Psoas muscle (tissue), 8 donors: ENCODE results near the gene CDC42SE1. TPM values are rescaled to one million over a fixed set of nuclear protein-coding genes. Genes with fewer than 3 reads are reported as not detected.
"Not testable (repeated sequence)": the region's sequence is repeated elsewhere in the genome, so short reads cannot be mapped to it uniquely, and the experiment has no call there.

ENCODE experiments used
- ATAC-seq, 4 donors: fragments of 200-7000 bp; cut with Tn5 transposase; one replicate each; pipeline ENCODE4 v1.9.1; 2020; ENCODE audit warnings: moderate library complexity in 3 of 4, mild to moderate bottlenecking in 2 of 4
- DNase-seq, 2 donors: peaks; one replicate each; pipeline ENCODE4 v3.0.0-alpha.2; 2020
- H3K27ac ChIP-seq: fragments of 200-600 bp; one replicate; pipeline ENCODE4 v1.8.0; 2022
- H3K27me3 ChIP-seq, 3 donors: fragments of 200-600 bp in 1 of 3; one replicate each; pipeline versions ENCODE4 v1.6.1 to v1.8.0; 2013 to 2022; ENCODE audit warnings: low read length in 2 of 3, mild to moderate bottlenecking in 2 of 3, moderate library complexity in 1 of 3; ENCODE audit not compliant: insufficient read depth in 3 of 3
- H3K36me3 ChIP-seq, 2 donors: fragments of 200-600 bp in 1 of 2; one replicate each; pipeline versions ENCODE4 v1.6.1 to v1.8.0; 2013 to 2022; ENCODE audit warnings: low read depth in 1 of 2, mild to moderate bottlenecking in 1 of 2, moderate library complexity in 1 of 2; ENCODE audit not compliant: insufficient read depth in 1 of 2
- H3K4me1 ChIP-seq: fragments of 200-600 bp; one replicate; pipeline ENCODE4 v1.8.0; 2022
- H3K4me3 ChIP-seq: fragments of 200-600 bp; one replicate; pipeline ENCODE4 v1.8.0; 2022; ENCODE audit warnings: mild to moderate bottlenecking
- H3K9me3 ChIP-seq: fragments of 200-600 bp; one replicate; pipeline ENCODE4 v1.8.0; 2022
- CTCF ChIP-seq: fragments of 200-600 bp; IDR thresholded peaks from one replicate; pipeline ENCODE4 v1.8.0; 2022; ENCODE audit warnings: antibody characterized with exemption
- WGBS, 3 donors: extraction: QIAGEN DNeasy Blood & Tissue Kit; methylation state at CpG; one replicate each; pipeline versions ENCODE4 v1.1.6 to v1.1.7; 2013; 5-methylcytosine and 5-hydroxymethylcytosine counted together
- intact Hi-C, 2 donors: fragments of 100-400 bp; cut with DNase I; formaldehyde crosslinking; loops; one replicate each; pipeline versions ENCODE4 v1.11.0 to v1.14.2; 2022
- polyA plus RNA-seq, 3 donors: library from polyadenylated mRNA; stranded (reverse); fragments of 200-250 nt; gene quantifications; one replicate each; pipeline ENCODE4 v1.2.3, GENCODE V29; 2013
- total RNA-seq, 4 donors: library from RNA; stranded (reverse); fragmentation: NEBNext Ultra II Directional in 2 of 4; extraction: Animal tissue kit (Norgen Biotek cat#: 25700) in 2 of 4; gene quantifications; one replicate each; pipeline versions ENCODE4 v1.2.1 to v1.2.4, GENCODE V29; 2021 to 2023
- donor health status: healthy with polysubstance abuse.
- donor health status: DM: no; HTN: no; CAD: no; lungs with moderate emphysema.
- donor health status: Bipolar disorder and iron deficiency.
- donor health status: healthy.
- donor health status: DM: yes; HTN: yes; CAD: no.
- donor health status: DM: no; HTN: no; CAD: no.
- donor health status: DM: no; HTN: no; CAD: no.
- donor health status: DM: yes; HTN: yes; CAD: no.

Gene CDC42SE1
- total and polyA plus RNA-seq, 7 donors: 20.1 to 49.8 (median 31.0) TPM

- intact Hi-C loops: loop anchor here (10.0 kb wide), 1 partner anchor 147 kb away; no protein-coding TSS in a partner anchor
- no peaks in the 10 kb centered on the region for H3K9me3 ChIP-seq
- 88 to 98% (median 93%) methylated on average over 1 of the region's 1 CpG for WGBS, 3 donors
- peak in 1 of 2 donors; percentile 4 for DNase-seq
- TF ChIP-seq CTCF: no peak
- no peaks in the 10 kb centered on the region for H3K4me1 ChIP-seq
- H3K36me3 ChIP-seq: peaks cover 0 to 31% of the 10 kb centered on the region in 2 donors
- no peak overlapping the region for H3K27ac ChIP-seq
- H3K27me3 ChIP-seq: no peaks in the 10 kb centered on the region
- no peak for ATAC-seq
- H3K4me3 ChIP-seq: no peak overlapping the region
These were observed 38.7 kb upstream of the CDC42SE1 start for GRCh38 chr1:151098126-151098525.

GRCh38 chr1:151097426-151097825, 38.0 kb upstream of the CDC42SE1 start:
- DNase-seq: peak in 1 of 2 donors; percentile 26

GRCh38 chr1:151085953-151086559, 26.6 kb upstream of the CDC42SE1 start:
- TF ChIP-seq CTCF: no peak
- peak in 1 of 2 donors; percentile 15 for DNase-seq
- intact Hi-C loops: no loop called here
- 75 to 81% (median 79%) methylated on average over 4 of the region's 4 CpGs for WGBS, 3 donors
- Histone ChIP-seq H3K4me1 (no peaks in the 10 kb centered on the region), H3K36me3 (peaks cover 0 to 20% of the 10 kb centered on the region in 2 donors), H3K27me3 (no peaks in the 10 kb centered on the region), H3K27ac (no peak overlapping the region), H3K9me3 (no peaks in the 10 kb centered on the region), H3K4me3 (no peak overlapping the region)
- no peak for ATAC-seq

More at GRCh38 chr1:151097426-151097825, 38.0 kb upstream of the CDC42SE1 start:
- ATAC-seq: peak in 2 of 4 donors; percentile 19 to 29
- WGBS, 3 donors: 51 to 84% (median 65%) methylated on average over 6 of the region's 6 CpGs
- H3K27me3 ChIP-seq, H3K27ac ChIP-seq, H3K4me3 ChIP-seq, H3K4me1 ChIP-seq, H3K9me3 ChIP-seq: not testable (repeated sequence)
- peaks cover 0 to 26% of the 10 kb centered on the region in 2 donors for H3K36me3 ChIP-seq
- intact Hi-C loops: loop anchor here (10.0 kb wide), 1 partner anchor 147 kb away; no protein-coding TSS in a partner anchor

- intact Hi-C loops: loop anchor here in 1 of 2 donors (5.0 kb wide), 1 partner anchor 55 kb away; no protein-coding TSS in a partner anchor
- ATAC-seq (no peak), DNase-seq (no peak)
- peaks cover 18% of the 10 kb centered on the region for H3K4me1 ChIP-seq
- peak overlapping the region; percentile 99 for H3K27ac ChIP-seq
- no peaks in the 10 kb centered on the region for H3K27me3 ChIP-seq
- peaks cover 0 to 25% of the 10 kb centered on the region in 2 donors for H3K36me3 ChIP-seq
- no peaks in the 10 kb centered on the region for H3K9me3 ChIP-seq
- WGBS, 3 donors: 80 to 86% (median 82%) methylated on average over 13 of the region's 13 CpGs
- peak overlapping the region; percentile 75 for H3K4me3 ChIP-seq
- TF ChIP-seq CTCF: no peak
These were observed 12.8 kb upstream of the CDC42SE1 start for GRCh38 chr1:151072224-151072623.

GRCh38 chr1:151070474-151071276, 11.3 kb upstream of the CDC42SE1 start, which contains the start of gene GABPB2:
Gene GABPB2 (plus strand): TSS chr1:151070761. CDS start chr1:151088190, 17,429 bp downstream.
- Histone ChIP-seq H3K9me3 (no peaks in the 10 kb centered on the region), H3K27me3 (no peaks in the 10 kb centered on the region), H3K36me3 (peaks cover 0 to 20% of the 10 kb centered on the region in 2 donors), H3K27ac (peak within 1 kb of the TSS; percentile 99), H3K4me3 (peak within 1 kb of the TSS; percentile 75), H3K4me1 (peaks cover 18% of the 10 kb centered on the region)
- DNase-seq: peak; percentile 93 to 96
- peak; percentile 92 for TF ChIP-seq CTCF
- intact Hi-C loops: loop anchor here in 1 of 2 donors (5.0 kb wide), 1 partner anchor 57 kb away; no protein-coding TSS in a partner anchor
- ATAC-seq: peak; percentile 91 to 94 (median 92)
- 0 to 1% (median 1%) methylated on average over 48 to 50 of the region's 50 CpGs for WGBS, 3 donors
